KOPT-K1 (cell line): ENCODE measurements around the gene VGLL4.

Experiments used
- H3K27ac ChIP-seq: fragments of 200-600 bp; sonication (generic); 2 replicates; pipeline ENCODE4 v1.5.1; 2016; ENCODE audit warnings: antibody characterized with exemption, mild to moderate bottlenecking, low read depth, low read length; ENCODE audit not compliant: poor library complexity, severe bottlenecking
- H3K36me3 ChIP-seq: fragments of 200-600 bp; sonication (generic); 2 replicates; pipeline ENCODE4 v1.5.1; 2017; ENCODE audit warnings: antibody characterized with exemption, mild to moderate bottlenecking, low read length, moderate library complexity; ENCODE audit not compliant: insufficient read depth
- H3K9me3 ChIP-seq: fragments of 200-600 bp; sonication (generic); 2 replicates; pipeline ENCODE4 v1.5.1; 2017; ENCODE audit warnings: antibody characterized with exemption, low read length, mild to moderate bottlenecking; ENCODE audit not compliant: insufficient read depth, poor library complexity, severe bottlenecking

VGLL4 gene

DNA sequence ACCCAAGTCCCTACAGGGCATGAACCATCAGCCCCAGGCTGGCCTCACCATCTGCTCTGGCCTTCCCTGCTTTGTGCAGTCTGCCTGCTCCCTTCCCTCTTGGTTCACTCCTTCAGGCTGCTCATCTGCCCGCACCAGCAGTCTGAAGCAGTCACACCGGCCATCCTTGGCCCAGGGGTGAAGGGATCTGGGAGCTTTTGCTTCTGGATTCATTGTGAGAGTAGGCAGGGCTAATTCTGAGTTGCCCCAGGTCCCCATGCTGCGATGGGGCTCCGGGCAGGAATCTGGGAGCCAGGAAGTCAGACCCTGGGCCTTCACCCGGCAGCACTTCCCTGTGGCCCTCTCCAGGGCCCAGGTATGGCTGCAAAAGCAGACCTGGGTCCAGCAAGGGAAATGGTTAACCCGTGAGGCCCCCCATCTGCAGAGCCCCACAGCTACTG lies 99.7 kb downstream of the VGLL4 start:
- no peak overlapping the region for H3K27ac ChIP-seq
- H3K36me3 ChIP-seq, result no peaks in the 10 kb centered on the region

GRCh38 chr3:11543141-11543947 lies 100.4 kb downstream of the VGLL4 start:
- no peak overlapping the region for H3K27ac ChIP-seq
- H3K9me3 ChIP-seq, result no peaks in the 10 kb centered on the region
- no peaks in the 10 kb centered on the region for H3K36me3 ChIP-seq

More for the DNA sequence above, 99.7 kb downstream of the VGLL4 start:
- H3K9me3 ChIP-seq, result no peaks in the 10 kb centered on the region

GRCh38 chr3:11542551-11542950 lies 101.2 kb downstream of the VGLL4 start:
- H3K36me3 ChIP-seq, result no peaks in the 10 kb centered on the region
- H3K27ac ChIP-seq, result no peak overlapping the region

DNA sequence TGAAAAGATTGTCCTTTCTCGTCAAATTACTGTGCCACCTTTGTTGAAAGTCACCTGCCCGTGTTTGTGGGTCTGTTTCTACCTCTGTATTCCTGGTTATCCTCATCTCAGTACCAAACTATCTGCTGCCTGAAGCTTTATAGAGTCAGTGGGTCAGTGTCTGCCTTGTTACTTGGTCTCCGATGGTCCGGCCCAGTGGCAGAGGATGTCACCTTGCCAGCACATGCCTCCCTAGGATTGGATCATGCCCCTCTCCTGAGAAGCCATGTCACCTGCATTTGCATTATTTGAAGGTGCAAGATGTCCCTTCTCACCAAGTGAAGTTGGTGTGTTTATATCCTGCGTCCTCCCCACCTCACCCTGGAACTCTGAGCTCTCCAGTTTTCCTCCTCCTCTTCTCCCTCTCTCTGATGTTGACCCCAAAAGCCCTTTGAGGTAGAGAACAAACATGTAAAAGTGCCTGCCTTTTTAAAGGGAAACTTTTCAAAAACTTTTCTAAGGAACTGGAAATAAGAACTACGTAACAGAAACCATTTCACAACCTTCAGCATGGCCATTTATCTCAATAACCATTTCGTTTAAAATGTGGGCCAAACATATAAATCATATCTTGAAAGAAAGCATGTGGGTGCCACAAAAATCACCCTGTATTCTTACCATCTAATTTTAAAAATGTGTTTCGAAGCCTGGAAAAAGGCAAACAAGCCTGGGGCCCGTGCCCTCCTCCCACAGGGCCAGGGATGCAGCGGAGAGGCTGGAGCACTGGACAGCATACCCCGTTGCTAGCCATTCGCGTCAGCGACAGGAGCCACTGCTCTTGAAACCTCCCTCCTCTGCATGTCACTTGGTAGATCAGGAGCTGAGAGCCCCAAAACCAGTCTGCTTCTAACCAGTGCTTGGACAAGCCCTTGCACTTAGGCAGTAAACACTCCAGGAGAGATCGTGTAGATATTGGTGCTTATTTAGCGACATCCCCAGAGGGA lies 102.1 kb downstream of the VGLL4 start:
- Histone ChIP-seq H3K36me3 (no peaks in the 10 kb centered on the region), H3K27ac (no peak overlapping the region), H3K9me3 (no peaks in the 10 kb centered on the region)

More at GRCh38 chr3:11542551-11542950, 101.2 kb downstream of the VGLL4 start:
- H3K9me3 ChIP-seq, result no peaks in the 10 kb centered on the region

GRCh38 chr3:11539677-11540076 lies 104.0 kb downstream of the VGLL4 start:
- Histone ChIP-seq H3K36me3 (no peaks in the 10 kb centered on the region), H3K9me3 (no peaks in the 10 kb centered on the region), H3K27ac (no peak overlapping the region)

- Histone ChIP-seq H3K36me3 (no peaks in the 10 kb centered on the region), H3K9me3 (no peaks in the 10 kb centered on the region), H3K27ac (no peak overlapping the region)
Observed at GRCh38 chr3:11539218-11539617, 104.5 kb downstream of the VGLL4 start.

GRCh38 chr3:11538581-11538980 lies 105.1 kb downstream of the VGLL4 start:
- H3K27ac ChIP-seq, result no peak overlapping the region
- H3K36me3 ChIP-seq, result no peaks in the 10 kb centered on the region
- H3K9me3 ChIP-seq, result no peaks in the 10 kb centered on the region

- Histone ChIP-seq H3K27ac (no peak overlapping the region), H3K36me3 (no peaks in the 10 kb centered on the region), H3K9me3 (no peaks in the 10 kb centered on the region)
Observed at GRCh38 chr3:11536936-11537612, 106.6 kb downstream of the VGLL4 start.

GRCh38 chr3:11536132-11536935 lies 107.4 kb downstream of the VGLL4 start:
- Histone ChIP-seq H3K9me3 (no peaks in the 10 kb centered on the region), H3K36me3 (no peaks in the 10 kb centered on the region), H3K27ac (no peak overlapping the region)

GRCh38 chr3:11535243-11535960 lies 108.3 kb downstream of the VGLL4 start:
- Histone ChIP-seq H3K36me3 (no peaks in the 10 kb centered on the region), H3K9me3 (no peaks in the 10 kb centered on the region), H3K27ac (no peak overlapping the region)

DNA sequence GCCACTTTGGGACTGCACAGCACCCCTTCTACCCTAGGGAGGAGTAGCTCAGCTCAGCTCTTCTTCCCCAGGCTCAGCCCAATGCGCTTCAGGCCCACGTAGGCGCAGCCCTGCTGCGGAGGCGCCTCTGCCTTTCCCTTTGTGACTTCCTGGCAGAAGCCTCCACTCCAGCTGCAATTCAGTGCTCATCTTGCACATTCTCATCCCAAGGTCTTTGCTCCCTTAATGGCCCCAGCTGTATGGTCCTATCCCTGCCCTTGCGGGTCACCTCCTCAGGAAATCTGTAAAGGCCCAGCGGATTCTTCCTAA lies 109.0 kb downstream of the VGLL4 start:
- Histone ChIP-seq H3K27ac (no peak overlapping the region), H3K36me3 (no peaks in the 10 kb centered on the region), H3K9me3 (no peaks in the 10 kb centered on the region)

DNA sequence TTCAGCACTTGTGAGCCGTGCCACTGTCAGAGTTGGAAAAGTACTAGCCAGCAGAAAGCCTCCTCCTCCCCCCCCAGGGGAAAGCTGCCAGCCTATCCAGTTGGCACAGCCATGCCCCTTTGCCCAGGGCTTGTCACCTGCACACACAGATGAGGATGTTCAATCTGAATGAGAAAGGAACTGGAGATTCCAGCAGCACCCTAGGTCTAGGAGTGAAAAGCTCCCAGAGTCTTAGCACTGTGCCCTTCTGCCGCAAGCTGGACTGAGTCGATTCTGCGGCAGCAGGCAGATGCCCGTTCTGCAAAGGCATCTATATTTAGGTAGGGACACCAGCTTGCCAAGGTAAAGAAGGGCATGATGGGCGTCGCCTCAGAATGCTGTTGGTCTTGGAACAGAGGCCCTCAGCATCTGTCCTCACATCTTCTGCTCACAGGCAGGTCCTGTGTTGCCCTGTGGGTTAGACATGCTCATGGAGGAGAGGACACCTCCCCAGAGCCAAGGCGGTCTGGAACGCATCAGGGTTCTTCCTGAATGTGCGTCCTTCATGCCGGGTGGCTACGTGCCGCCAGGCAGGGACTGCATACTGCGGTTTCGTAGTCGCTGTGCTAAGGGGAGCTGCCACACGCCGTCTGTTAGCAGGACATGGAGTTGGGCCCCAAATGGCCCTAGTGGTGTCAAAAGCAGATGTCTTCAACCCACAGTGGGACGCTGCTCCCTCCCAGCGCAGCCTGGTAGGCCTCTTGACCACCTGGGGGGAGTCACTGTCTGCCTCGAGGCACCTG lies 109.5 kb downstream of the VGLL4 start:
- Histone ChIP-seq H3K36me3 (no peaks in the 10 kb centered on the region), H3K9me3 (no peaks in the 10 kb centered on the region)

GRCh38 chr3:11532931-11533391 lies 110.8 kb downstream of the VGLL4 start:
- Histone ChIP-seq H3K9me3 (no peaks in the 10 kb centered on the region), H3K27ac (no peak overlapping the region), H3K36me3 (no peaks in the 10 kb centered on the region)

More for the DNA sequence above, 109.5 kb downstream of the VGLL4 start:
- H3K27ac ChIP-seq, result no peak overlapping the region
